ENCODE results near the gene CA11.
"Not testable (repeated sequence)": the region's sequence is repeated elsewhere in the genome, so short reads cannot be mapped to it uniquely, and the experiment has no call there.

CA11 gene

GRCh38 chr19:48646001-48646721, at the start of gene CA11:
Gene CA11 (minus strand): TSS chr19:48646187. CDS start chr19:48645632, 555 bp downstream.
- peak within 1 kb of the TSS; percentile 64 for H3K4me3 ChIP-seq (replicated peaks; ENCODE audit: low read depth, low read length)
- no peaks in the 10 kb centered on the region for H3K27me3 ChIP-seq (replicated peaks; ENCODE audit: control insufficient read depth, insufficient read depth, low read length)
- H3K36me3 ChIP-seq (ENCODE audit: control insufficient read depth, insufficient read depth, low read length), result no peaks in the 10 kb centered on the region
- peak; percentile 85 for DNase-seq (ENCODE audit: extremely low read depth, insufficient read length)
- TF ChIP-seq CTCF (IDR thresholded peaks at IDR 0.05; ENCODE audit: insufficient read depth, low read length, poor library complexity, severe bottlenecking), result peak; percentile 96

GRCh38 chr19:48693629-48694028, 47.6 kb upstream of the CA11 start:
- not testable (repeated sequence) for H3K27me3 ChIP-seq (replicated peaks; ENCODE audit: control insufficient read depth, insufficient read depth, low read length); DNase-seq (ENCODE audit: extremely low read depth, insufficient read length); H3K4me3 ChIP-seq (replicated peaks; ENCODE audit: low read depth, low read length); H3K36me3 ChIP-seq (ENCODE audit: control insufficient read depth, insufficient read depth, low read length)

GRCh38 chr19:48689449-48689848, 43.5 kb upstream of the CA11 start:
- no peak for TF ChIP-seq CTCF (IDR thresholded peaks at IDR 0.05; ENCODE audit: insufficient read depth, low read length, poor library complexity, severe bottlenecking)
- no peak for DNase-seq (ENCODE audit: extremely low read depth, insufficient read length)
- Histone ChIP-seq H3K36me3 (ENCODE audit: control insufficient read depth, insufficient read depth, low read length) (no peaks in the 10 kb centered on the region), H3K27me3 (replicated peaks; ENCODE audit: control insufficient read depth, insufficient read depth, low read length) (no peaks in the 10 kb centered on the region), H3K4me3 (replicated peaks; ENCODE audit: low read depth, low read length) (no peak overlapping the region)

GRCh38 chr19:48687776-48688175, 41.8 kb upstream of the CA11 start:
- TF ChIP-seq CTCF (IDR thresholded peaks at IDR 0.05; ENCODE audit: insufficient read depth, low read length, poor library complexity, severe bottlenecking), result no peak
- DNase-seq (ENCODE audit: extremely low read depth, insufficient read length), result no peak
- Histone ChIP-seq H3K27me3 (replicated peaks; ENCODE audit: control insufficient read depth, insufficient read depth, low read length) (no peaks in the 10 kb centered on the region), H3K4me3 (replicated peaks; ENCODE audit: low read depth, low read length) (no peak overlapping the region), H3K36me3 (ENCODE audit: control insufficient read depth, insufficient read depth, low read length) (no peaks in the 10 kb centered on the region)

- DNase-seq (ENCODE audit: extremely low read depth, insufficient read length); H3K4me3 ChIP-seq (replicated peaks; ENCODE audit: low read depth, low read length); H3K27me3 ChIP-seq (replicated peaks; ENCODE audit: control insufficient read depth, insufficient read depth, low read length); H3K36me3 ChIP-seq (ENCODE audit: control insufficient read depth, insufficient read depth, low read length): not testable (repeated sequence)
Measured at GRCh38 chr19:48686637-48687036, 40.6 kb upstream of the CA11 start.

GRCh38 chr19:48686088-48686487, 40.1 kb upstream of the CA11 start:
- Histone ChIP-seq H3K4me3 (replicated peaks; ENCODE audit: low read depth, low read length) (no peak overlapping the region), H3K27me3 (replicated peaks; ENCODE audit: control insufficient read depth, insufficient read depth, low read length) (no peaks in the 10 kb centered on the region), H3K36me3 (ENCODE audit: control insufficient read depth, insufficient read depth, low read length) (no peaks in the 10 kb centered on the region)
- no peak for TF ChIP-seq CTCF (IDR thresholded peaks at IDR 0.05; ENCODE audit: insufficient read depth, low read length, poor library complexity, severe bottlenecking)
- DNase-seq (ENCODE audit: extremely low read depth, insufficient read length), result no peak

- no peaks in the 10 kb centered on the region for H3K36me3 ChIP-seq (ENCODE audit: control insufficient read depth, insufficient read depth, low read length)
- H3K27me3 ChIP-seq (replicated peaks; ENCODE audit: control insufficient read depth, insufficient read depth, low read length), result no peaks in the 10 kb centered on the region
- TF ChIP-seq CTCF (IDR thresholded peaks at IDR 0.05; ENCODE audit: insufficient read depth, low read length, poor library complexity, severe bottlenecking), result no peak
- DNase-seq (ENCODE audit: extremely low read depth, insufficient read length), result no peak
- no peak overlapping the region for H3K4me3 ChIP-seq (replicated peaks; ENCODE audit: low read depth, low read length)
Measured at GRCh38 chr19:48685583-48685982, 39.6 kb upstream of the CA11 start.
